ENCODE data around the gene FRY.

Gene FRY

GRCh38 chr13:32087955-32088747, 56.6 kb downstream of the FRY start:
- peak; percentile 5 for DNase-seq

GRCh38 chr13:32092496-32092895, 60.9 kb downstream of the FRY start:
- no peak for DNase-seq

GRCh38 chr13:32093006-32093405, 61.4 kb downstream of the FRY start:
- DNase-seq, result no peak

- DNase-seq, result no peak
Observed at GRCh38 chr13:32098272-32098671, 66.7 kb downstream of the FRY start.

- DNase-seq, result no peak
Observed at GRCh38 chr13:32105653-32106313, 74.2 kb downstream of the FRY start.

GRCh38 chr13:32107474-32107873, 75.9 kb downstream of the FRY start:
- DNase-seq, result no peak

- DNase-seq, result no peak
Observed at GRCh38 chr13:32107973-32108372, 76.4 kb downstream of the FRY start.

- DNase-seq, result no peak
Observed at GRCh38 chr13:32113532-32113931, 82.0 kb downstream of the FRY start.

GRCh38 chr13:32114284-32114950, 82.8 kb downstream of the FRY start:
- no peak for DNase-seq

GRCh38 chr13:32115066-32115465, 83.5 kb downstream of the FRY start:
- DNase-seq, result no peak

- DNase-seq, result no peak
Observed at GRCh38 chr13:32116210-32116609, 84.6 kb downstream of the FRY start.

- no peak for DNase-seq
Observed at GRCh38 chr13:32117001-32117400, 85.4 kb downstream of the FRY start.

GRCh38 chr13:32117701-32118100, 86.1 kb downstream of the FRY start:
- no peak for DNase-seq

GRCh38 chr13:32121316-32121715, 89.7 kb downstream of the FRY start:
- peak; percentile 13 for DNase-seq

- no peak for DNase-seq
Observed at GRCh38 chr13:32124743-32125142, 93.2 kb downstream of the FRY start.

GRCh38 chr13:32125221-32125689, 93.7 kb downstream of the FRY start:
- peak; percentile 91 for DNase-seq

GRCh38 chr13:32125751-32126150, 94.2 kb downstream of the FRY start:
- peak; percentile 70 for DNase-seq

GRCh38 chr13:32126278-32126677, 94.7 kb downstream of the FRY start:
- peak; percentile 58 for DNase-seq

- DNase-seq, result peak; percentile 21
Observed at GRCh38 chr13:32126756-32127155, 95.2 kb downstream of the FRY start.

- no peak for DNase-seq
Observed at GRCh38 chr13:32127691-32128090, 96.1 kb downstream of the FRY start.

GRCh38 chr13:32134241-32135055, 102.9 kb downstream of the FRY start:
- peak; percentile 34 for DNase-seq

GRCh38 chr13:32135056-32135390, 103.4 kb downstream of the FRY start:
- DNase-seq, result no peak

- DNase-seq, result peak; percentile 71
Observed at GRCh38 chr13:32135655-32136054, 104.1 kb downstream of the FRY start.

Measured in EL (cell line).